ENCODE results near the gene AMPH. TPM values are rescaled to one million over a fixed set of nuclear protein-coding genes. Genes with fewer than 3 reads are reported as not detected.

Gene AMPH
- total and polyA plus RNA-seq, 3 donors from 2014 or later, result 5.8 to 9.0 (median 7.6) TPM

DNA sequence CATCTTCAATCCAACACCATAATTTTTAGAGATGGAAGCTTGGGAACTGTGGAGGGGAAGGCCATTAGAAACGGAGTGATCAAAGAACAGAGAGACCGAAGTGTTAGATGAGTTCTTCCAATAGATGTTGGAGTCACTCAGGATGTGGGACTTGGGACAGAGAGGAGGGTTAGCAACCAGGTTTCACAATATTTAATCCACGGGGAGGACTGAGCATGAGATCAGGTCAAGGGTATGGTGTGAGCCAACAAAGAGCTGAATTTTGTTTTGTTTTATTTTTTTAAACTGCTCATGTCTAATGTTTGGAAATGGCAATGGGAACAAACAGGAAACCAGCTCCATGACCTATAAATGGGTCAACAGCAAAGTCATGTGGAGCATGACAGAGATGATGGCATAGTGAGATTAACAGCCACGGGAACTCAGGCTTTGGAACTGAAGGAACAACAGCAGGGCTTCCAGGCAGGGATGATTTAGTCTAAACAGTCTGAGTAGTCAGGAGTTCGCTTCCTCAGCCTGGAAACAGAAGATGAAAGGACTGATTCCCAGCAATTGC, 38.9 kb upstream of the AMPH start:
- no peak overlapping the region for H3K4me3 ChIP-seq
- no peaks in the 10 kb centered on the region for H3K4me1 ChIP-seq
- H3K27me3 ChIP-seq, result no peaks in the 10 kb centered on the region
- no peaks in the 10 kb centered on the region for H3K9me3 ChIP-seq
- 61 to 71% methylated on average over 5 of the region's 5 CpGs for WGBS, 2 donors
- H3K27ac ChIP-seq, result no peak overlapping the region
- DNase-seq, result no peak
- no peak for TF ChIP-seq POLR2A (IDR thresholded peaks at IDR 0.05)
- TF ChIP-seq, protein P1, sequence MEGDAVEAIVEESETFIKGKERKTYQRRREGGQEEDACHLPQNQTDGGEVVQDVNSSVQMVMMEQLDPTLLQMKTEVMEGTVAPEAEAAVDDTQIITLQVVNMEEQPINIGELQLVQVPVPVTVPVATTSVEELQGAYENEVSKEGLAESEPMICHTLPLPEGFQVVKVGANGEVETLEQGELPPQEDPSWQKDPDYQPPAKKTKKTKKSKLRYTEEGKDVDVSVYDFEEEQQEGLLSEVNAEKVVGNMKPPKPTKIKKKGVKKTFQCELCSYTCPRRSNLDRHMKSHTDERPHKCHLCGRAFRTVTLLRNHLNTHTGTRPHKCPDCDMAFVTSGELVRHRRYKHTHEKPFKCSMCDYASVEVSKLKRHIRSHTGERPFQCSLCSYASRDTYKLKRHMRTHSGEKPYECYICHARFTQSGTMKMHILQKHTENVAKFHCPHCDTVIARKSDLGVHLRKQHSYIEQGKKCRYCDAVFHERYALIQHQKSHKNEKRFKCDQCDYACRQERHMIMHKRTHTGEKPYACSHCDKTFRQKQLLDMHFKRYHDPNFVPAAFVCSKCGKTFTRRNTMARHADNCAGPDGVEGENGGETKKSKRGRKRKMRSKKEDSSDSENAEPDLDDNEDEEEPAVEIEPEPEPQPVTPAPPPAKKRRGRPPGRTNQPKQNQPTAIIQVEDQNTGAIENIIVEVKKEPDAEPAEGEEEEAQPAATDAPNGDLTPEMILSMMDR (IDR thresholded peaks at IDR 0.05), result no peak
- H3K36me3 ChIP-seq (ENCODE audit: low read depth, missing control alignments), result no peaks in the 10 kb centered on the region
- intact Hi-C loops (cut with DNase I; ENCODE audit: low total_unique reads), result no loop called here

DNA sequence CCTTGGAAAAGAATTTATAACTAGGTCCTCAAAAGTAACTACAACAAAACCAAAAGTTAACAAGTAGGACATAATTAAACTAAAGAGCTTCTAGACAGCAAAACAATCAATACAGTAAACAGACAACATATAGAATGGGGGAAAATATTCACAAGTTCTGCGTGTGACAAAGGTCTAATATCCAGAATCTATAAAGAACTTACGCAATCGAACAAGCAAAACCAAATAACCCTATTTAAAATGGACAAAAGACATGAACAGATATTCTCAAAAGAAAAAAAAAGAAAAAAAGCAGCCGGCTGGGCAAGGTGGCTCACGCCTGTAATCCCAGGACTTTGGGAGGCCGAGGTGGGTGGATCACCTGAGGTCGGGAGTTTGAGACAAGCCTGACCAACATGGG, 33.8 kb upstream of the AMPH start:
- Histone ChIP-seq H3K36me3 (ENCODE audit: low read depth, missing control alignments) (no peaks in the 10 kb centered on the region), H3K4me3 (peak overlapping the region in 1 of 2 donors; percentile 6), H3K27me3 (no peaks in the 10 kb centered on the region), H3K27ac (no peak overlapping the region), H3K9me3 (no peaks in the 10 kb centered on the region), H3K4me1 (no peaks in the 10 kb centered on the region)
- DNase-seq, result no peak
- 56 to 74% methylated on average over 7 of the region's 7 CpGs for WGBS, 2 donors
- intact Hi-C loops (cut with DNase I; ENCODE audit: low total_unique reads), result no loop called here
- TF ChIP-seq, protein P1 (IDR thresholded peaks at IDR 0.05), result no peak
- no peak for TF ChIP-seq POLR2A (IDR thresholded peaks at IDR 0.05)

DNA sequence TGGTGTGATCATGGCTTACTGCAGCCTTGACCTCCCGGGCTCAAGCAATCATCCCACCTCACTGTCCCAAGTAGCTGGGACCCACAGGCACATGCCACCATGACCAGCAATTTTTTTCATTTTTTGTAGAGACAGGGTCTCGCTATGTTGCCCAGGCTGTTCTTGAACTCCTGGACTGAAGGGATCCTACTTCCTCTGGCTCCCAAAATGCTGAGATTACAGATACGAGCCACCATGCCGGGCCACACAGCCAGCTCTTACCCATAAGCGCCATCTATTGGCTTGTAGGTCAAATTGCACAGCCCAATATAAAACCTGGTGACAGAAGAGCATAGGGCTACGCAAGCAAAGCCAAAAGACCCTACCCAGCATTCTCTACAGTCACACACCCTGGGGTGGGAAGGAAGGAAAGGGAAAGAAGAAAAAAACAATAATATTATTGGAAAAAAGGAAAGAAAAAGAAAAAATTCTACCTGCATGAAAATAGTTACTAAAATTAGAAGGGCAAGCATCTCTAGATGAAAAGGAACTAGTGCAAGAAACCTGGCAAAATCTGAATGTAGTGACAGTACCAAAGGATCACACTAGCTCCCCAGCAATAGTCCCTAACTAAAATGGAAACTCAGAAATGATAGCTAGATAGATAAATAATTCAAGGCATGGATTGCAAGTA, 29.4 kb upstream of the AMPH start:
- H3K9me3 ChIP-seq, result no peaks in the 10 kb centered on the region
- intact Hi-C loops (cut with DNase I; ENCODE audit: low total_unique reads), result no loop called here
- no peaks in the 10 kb centered on the region for H3K36me3 ChIP-seq (ENCODE audit: low read depth, missing control alignments)
- H3K4me1 ChIP-seq, result no peaks in the 10 kb centered on the region
- TF ChIP-seq, protein P1 (IDR thresholded peaks at IDR 0.05), result peak in 1 of 3 experiments; percentile 50
- no peak for TF ChIP-seq POLR2A (IDR thresholded peaks at IDR 0.05)
- H3K27ac ChIP-seq, result no peak overlapping the region
- H3K4me3 ChIP-seq, result no peak overlapping the region
- no peaks in the 10 kb centered on the region for H3K27me3 ChIP-seq
- peak; percentile 25 for DNase-seq
- 47 to 55% methylated on average over 6 of the region's 6 CpGs for WGBS, 2 donors

DNA sequence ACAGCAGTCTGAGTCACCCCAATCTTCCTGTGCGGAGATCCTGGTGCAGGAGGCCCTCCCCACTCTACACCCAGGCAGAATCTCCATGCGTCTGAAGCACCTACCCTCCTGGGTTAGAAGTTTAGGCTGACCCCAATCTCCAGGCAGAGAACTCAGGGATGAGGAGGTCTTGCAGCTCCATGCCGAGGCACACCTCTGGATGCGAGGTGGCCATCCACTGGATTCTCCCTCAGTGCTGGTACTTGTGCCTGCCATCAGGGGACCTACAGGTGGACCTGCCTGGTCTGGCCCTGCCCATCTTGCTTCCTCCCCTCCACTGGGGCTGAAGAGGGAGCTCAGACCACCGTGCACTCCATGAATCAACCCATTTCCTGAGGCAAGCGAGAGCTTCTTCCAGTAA, 28.8 kb upstream of the AMPH start:
- Histone ChIP-seq H3K36me3 (ENCODE audit: low read depth, missing control alignments) (no peaks in the 10 kb centered on the region), H3K27ac (no peak overlapping the region), H3K4me1 (no peaks in the 10 kb centered on the region), H3K9me3 (no peaks in the 10 kb centered on the region), H3K4me3 (no peak overlapping the region), H3K27me3 (no peaks in the 10 kb centered on the region)
- intact Hi-C loops (cut with DNase I; ENCODE audit: low total_unique reads), result no loop called here
- no peak for TF ChIP-seq POLR2A (IDR thresholded peaks at IDR 0.05)
- TF ChIP-seq, protein P1 (IDR thresholded peaks at IDR 0.05), result no peak
- DNase-seq, result no peak
- 86 to 93% methylated on average over 5 to 6 of the region's 6 CpGs for WGBS, 2 donors

DNA sequence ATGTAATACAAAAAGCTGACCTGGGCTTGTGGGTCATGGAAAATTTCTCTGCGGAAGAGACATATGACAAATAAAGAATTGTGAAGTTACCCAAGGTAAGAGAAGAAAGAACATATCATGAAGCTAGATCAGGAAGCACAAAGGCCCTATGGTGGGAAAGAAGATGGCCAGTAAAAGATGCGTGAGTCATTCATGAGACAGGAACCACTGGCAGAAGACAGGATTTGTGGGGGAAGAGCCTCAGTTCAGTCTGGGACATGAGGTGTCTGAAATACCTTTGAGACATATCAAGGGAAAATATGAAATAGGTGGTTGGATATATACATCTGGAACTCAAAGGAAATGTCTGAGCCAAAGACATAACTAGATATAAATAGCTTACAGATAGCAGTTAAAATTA, 27.7 kb upstream of the AMPH start:
- no peaks in the 10 kb centered on the region for H3K27me3 ChIP-seq
- WGBS, 2 donors, result 92 to 94% methylated on average over 2 of the region's 2 CpGs
- no peaks in the 10 kb centered on the region for H3K9me3 ChIP-seq

More for the DNA sequence above, 27.7 kb upstream of the AMPH start:
- intact Hi-C loops (cut with DNase I; ENCODE audit: low total_unique reads), result no loop called here
- H3K4me1 ChIP-seq, result no peaks in the 10 kb centered on the region
- no peaks in the 10 kb centered on the region for H3K36me3 ChIP-seq (ENCODE audit: low read depth, missing control alignments)
- TF ChIP-seq POLR2A (IDR thresholded peaks at IDR 0.05), result no peak
- TF ChIP-seq, protein P1 (IDR thresholded peaks at IDR 0.05), result no peak
- no peak overlapping the region for H3K4me3 ChIP-seq
- no peak for DNase-seq
- no peak overlapping the region for H3K27ac ChIP-seq

Measured in testis (tissue), 3 donors.